HG03280 (cell line): ENCODE data around the gene TRIM44.
"Not testable (repeated sequence)": the region's sequence is repeated elsewhere in the genome, so short reads cannot be mapped to it uniquely, and the experiment has no call there.

Experiments used
- ATAC-seq: cut with Tn5 transposase; IDR thresholded peaks from one replicate; pipeline ENCODE4 v1.9.1; 2021; ENCODE audit warnings: mild to moderate bottlenecking, moderate library complexity; ENCODE audit not compliant: unreplicated experiment

TRIM44 gene

DNA sequence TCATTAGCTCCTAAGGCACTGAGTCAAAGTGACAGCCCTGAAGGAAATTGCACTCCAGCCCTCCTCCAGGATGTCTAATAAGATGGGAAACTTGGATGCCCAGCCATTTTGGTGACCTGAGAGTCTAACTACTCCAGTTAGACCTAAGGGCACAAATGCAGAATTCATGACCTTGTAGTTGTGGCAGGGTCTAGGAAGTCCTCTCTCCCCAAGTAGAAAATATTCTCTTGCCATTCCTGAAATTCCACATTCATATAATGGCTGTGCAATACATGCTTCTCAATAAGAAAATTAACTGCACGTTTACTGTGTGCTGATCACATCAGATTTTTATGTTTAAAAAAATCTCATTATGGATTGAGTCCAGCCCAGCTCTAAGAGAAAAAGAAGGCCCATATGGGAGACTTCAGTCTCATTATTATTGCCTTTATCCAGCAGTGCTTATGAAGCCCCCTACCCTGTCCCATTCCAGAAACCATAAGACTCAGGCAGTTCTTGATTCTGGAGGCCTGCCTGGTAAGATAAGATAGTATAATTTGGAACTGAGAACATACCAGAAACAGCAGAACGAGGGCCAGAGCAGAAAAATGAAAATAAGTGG lies 147.6 kb downstream of the TRIM44 start:
- ATAC-seq = no peak

DNA sequence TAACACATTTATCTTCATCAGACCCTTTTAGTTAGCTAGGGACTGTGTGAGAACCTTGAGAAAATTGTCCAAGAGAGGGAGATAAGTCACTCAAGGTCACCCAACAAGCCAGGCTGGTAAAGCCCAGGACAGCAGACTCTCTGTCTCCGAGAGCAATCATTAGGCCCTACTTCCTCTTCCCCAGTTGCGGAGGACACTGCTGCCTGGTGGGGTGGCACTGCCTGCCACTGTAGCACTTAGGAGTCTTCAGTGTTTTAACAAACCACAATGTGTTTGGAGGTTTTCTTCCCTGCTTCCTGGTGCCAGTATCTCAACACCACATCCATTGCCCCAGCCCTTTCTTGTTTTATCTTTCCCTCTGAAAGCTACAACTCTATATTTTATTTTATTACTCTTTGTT lies 149.2 kb downstream of the TRIM44 start:
- ATAC-seq = no peak

DNA sequence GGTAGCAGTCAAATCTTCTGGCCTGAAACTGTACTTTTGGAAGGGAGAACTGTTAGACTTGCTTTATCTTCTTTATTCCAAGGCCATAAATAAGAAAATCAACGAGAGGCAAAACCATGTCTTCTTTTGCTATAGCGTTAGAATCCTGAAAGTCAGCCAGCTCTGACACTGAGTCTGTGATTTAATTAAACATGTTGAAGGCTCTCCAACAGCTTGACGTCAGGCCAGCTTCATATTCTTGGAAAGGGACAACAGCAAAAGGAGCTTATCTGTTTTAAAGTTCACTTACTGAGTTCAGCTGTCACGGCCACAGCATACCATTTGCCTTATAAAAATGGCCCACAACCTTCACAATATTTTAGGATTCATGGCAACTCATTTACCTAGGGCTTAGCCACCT lies 150.3 kb downstream of the TRIM44 start:
- ATAC-seq = no peak

DNA sequence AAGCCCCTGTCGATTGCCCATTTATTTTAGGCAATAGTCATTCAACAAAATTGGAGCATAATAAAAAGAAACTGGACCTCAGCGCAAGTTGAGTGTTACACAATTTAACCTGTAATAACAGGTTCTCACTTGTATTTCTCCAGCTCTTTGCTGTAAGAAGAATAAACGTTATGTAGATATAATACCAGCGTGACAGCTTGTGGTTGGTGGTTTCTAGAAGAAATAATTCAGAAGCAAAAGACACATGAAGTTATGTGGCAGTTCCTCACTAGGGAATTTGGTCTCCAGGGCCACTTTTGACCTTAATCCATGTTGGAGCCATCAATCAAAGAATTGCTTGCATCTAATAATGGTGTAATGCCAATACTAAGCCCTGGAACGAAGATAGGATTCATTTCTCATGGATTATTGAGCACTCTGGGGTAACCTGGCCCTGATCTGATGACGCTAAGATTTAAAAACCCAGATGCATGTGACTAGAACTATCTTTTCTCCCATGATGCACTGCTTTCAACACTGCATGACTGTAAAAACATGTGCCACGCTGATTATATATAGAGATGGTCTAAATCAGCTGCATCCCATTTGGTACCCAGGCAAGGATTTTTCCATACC lies 151.6 kb downstream of the TRIM44 start:
- no peak for ATAC-seq

DNA sequence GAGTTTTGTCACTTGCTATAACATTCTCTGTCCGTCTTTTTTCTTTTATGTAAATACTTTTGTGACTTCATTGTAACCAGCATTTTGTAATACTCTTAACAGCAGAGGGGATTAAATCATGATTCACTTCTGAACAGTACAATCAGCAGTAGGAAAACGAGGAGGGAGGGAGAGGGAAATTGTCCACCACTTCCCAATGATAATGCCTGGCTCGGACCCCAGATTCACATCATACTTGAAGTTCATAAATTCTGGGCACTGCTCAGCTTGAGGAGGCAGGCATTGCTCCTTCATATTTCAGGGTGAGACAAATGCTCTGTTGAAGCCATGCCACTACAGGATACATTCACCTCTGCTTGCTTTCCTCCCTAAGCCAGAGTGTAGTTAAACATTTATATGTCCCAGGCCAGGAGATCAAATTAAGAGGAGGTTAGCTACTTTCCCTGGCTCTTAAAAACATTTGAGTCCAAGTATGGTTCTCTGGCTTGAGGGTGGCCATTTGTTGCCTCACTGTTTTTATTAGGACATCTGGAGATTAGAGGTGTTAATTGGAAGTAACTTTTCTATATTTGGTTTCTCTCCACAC lies 152.2 kb downstream of the TRIM44 start:
- ATAC-seq = no peak

DNA sequence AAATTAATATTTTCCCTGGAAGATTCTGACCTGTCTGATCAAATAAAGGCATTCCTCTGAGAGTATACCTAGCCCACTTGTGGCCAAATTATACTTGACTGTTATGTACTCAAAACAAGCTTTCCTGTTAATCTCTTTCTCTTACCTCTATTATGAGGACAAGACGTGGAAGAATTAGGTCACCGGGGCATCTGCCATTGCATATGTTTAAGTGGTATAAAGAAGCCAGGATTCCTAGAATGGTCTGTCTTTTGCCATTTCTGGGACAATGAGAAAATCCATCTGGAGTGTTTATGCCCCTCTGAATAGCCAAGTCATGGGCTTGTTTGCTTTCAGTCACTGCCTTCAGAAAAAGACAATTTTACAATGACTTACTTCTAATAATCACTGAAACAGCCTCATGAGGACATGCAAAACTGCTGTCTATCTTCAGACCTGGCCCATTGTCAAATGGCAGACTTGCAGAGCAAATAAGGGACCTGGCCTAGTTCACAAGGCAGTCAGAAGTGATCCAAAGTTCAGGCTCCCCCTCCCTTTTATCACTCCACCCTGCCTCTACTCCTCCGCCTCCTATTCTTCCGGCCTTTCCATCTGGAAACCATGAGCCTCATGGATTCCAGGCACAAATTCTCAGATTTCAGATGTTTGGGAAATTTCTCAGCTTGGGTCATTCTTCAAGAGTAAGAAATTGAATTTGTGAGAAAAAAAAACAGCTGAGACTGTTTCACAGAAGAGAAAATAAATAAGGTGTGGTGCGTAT lies 153.2 kb downstream of the TRIM44 start:
- ATAC-seq = no peak

DNA sequence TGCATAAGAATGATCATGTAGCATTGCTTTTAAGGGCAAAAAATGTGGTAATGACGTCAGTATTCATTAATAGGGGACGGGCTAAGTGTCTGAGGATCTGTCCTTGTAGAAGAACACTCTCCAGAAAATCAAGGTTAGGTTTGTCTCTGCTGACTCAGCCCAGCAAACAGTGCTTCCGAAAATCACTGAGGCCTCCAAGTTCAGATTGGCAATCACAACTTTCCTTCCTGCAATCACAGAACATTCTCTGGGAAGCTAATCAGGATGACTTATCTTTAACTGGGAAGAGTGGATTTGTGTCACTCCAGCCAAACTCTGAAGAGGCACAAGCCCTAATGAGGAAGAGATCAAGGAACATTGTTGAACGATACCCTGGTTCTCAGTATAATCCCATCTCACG lies 158.0 kb downstream of the TRIM44 start:
- ATAC-seq = no peak

DNA sequence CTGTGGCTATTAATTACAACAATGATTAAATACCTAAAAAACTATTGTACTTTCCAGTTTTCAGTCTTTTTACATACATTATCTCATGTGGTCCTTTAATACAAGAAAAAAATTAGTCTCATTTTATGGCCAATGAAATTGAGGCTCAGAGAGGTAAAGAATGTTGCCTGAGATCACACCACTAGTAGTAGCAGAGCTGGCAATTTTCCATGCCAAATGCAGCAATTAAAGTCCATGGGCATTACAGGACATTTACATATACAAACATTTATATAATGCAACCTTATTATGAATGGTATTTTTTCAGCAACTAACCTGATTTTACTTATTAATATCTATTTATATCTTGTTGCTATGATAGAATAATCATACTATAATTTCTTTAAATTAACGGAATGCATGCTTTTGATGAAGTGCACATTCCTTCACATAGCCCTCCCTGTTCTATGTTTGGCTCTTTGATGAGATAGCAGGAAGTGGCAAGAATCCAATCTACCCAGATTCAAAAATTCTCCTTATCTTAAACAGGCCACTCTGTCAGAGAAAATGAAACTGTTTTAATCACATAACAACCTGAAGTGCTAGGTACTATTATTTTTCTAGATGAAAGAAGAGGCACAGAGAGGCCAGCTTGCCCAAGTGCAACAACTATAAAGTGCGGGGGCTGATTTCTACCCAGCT lies 160.4 kb downstream of the TRIM44 start:
- ATAC-seq = no peak

DNA sequence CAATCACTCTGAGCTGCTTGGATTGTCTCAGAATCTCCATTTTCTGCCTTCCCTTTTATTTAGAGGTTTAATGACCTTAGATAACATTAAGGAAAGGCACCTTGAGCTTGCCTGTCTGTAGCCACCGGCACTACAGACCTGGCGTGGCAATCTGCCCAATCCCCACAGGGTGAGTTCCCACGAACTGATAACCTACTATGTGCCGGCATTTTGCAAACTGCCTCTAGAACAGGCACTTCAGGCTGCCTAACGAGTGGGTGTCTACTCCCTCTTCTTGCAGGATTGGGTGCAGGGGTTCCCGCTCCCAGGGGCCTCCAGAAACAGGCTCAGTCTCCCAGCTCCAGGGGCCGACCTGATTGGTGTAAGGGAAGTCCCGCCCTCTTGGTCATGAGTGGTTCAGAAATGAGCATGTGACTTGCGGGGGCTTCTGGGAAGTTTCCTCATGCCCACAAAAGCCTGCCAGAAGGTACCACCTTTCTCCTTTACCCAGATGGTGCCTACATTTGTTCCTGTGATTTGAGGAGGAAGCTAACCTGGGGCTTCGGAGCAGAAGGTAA lies 161.2 kb downstream of the TRIM44 start:
- no peak for ATAC-seq

DNA sequence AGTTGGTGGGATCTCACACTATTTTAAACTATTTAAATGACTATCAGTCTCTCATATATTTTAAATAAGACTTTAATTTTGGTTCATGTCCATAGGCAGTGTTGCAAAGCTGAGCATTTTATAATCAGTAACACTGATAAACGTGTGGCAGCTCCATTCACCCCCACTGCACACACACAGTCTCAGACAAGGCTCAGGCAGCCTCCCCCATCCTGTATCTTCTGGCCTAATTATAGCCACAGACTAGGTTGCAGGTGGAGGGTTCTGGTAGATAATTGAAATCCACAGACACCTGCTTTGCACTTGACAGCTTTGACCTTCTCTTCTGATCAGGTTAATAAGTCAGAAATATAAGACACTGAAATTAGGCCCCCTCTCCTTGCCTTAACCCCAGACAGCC lies 162.8 kb downstream of the TRIM44 start:
- ATAC-seq = no peak

DNA sequence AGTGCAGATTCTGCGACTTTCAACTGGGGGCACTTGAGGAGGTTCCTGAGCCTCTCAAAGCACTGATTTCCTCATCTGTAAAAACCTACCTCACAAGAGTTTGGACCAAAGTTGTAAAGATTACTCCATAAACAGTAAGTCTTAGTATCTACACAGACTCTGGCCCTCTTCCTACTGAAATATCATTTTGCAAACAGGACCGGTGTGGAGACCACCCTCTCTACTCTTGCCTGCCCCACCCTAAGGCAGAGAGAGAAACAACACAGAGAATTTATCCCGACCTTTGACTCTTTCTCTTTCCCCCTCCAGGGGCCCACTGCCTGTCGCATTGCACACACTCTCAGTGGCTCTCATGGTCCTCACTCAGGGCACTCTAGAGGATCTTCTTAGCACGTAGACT lies 163.4 kb downstream of the TRIM44 start:
- ATAC-seq = no peak

DNA sequence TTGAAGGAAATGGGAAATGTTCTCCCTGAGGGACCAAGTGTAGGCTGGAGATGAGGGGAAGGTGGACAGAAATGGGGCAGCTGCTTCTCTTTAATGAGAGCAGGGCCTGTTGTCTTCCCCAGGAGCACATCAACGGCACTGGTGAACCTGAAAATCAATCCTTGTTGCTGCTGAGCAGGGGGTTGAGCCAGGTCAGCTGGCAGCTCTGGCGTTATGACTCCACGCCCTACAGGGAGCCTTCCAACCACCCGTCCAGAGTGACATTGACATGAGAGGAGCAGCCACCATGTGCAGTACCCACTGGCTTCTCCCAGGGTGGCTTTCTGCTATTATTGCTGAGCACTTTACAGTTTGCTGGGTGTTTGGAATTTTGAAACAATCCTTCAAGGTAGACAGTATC lies 164.4 kb downstream of the TRIM44 start:
- ATAC-seq = no peak

DNA sequence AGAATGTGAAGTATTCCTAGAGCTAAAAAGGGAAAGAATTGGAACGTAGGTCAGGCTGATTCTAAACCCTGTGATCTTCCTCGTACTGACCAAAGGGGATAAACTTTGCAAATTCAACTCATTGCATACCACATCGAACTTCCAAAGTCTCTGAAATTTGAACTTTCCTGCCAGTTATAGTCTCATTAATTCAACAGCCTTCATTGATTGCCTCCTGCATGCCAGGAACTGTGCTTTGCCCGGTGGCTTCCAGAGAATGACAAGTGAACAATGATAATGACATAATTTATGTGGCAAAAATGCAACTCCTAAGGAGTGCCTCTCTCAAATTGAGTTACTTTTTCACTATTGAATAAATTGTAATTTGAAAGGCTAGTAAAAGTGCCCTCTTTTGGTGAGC lies 173.6 kb downstream of the TRIM44 start:
- ATAC-seq = no peak

DNA sequence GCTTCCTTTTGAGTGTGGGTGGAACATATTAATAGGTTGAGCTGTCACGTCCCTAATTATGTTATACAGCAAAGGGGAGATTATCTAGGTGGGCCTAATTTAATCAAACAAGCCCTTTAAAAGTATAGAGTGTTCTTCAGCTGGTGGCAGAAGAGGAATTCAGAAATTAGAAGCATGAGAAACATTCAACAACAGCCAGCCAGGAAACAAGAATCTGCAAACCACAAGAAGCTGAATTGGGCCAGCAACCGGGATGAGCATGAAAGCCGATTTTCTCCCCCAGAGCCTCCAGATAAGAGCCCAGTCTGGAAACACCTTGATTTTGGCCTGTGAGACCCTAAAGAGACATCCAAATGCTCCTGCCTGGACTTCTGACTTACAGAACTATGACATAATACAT lies 175.5 kb downstream of the TRIM44 start:
- ATAC-seq = no peak

DNA sequence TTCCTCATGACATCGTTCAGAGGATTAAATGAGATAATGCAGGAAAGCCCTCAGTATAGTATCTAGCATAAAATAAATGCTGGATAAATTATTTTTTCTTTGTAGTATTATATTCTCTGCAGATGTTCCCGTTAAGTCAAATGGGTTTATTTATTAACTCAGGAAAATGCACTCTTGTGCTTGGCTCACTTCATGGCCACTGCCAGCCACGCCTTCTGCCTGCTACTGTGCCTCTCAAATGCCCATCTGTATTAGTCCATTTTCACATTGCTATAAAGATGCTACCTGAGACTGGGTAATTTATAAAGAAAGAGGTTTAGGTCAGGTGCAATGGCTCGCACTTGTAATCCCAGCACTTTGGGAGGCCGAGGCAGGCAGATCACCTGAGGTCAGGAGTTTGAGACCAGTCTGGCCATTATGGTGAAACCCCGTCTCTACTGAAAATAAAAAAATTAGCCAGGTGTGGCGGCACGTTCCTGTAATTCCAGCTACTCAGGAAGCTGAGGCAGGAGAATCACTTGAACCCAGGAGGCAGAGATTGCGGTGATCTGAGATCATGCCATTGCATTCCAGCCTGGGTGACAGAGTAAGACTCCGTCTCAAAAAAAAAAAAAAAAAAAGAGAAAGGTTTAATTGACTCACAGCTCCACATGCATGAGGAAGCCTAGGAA lies 176.3 kb downstream of the TRIM44 start:
- ATAC-seq = not testable (repeated sequence)

DNA sequence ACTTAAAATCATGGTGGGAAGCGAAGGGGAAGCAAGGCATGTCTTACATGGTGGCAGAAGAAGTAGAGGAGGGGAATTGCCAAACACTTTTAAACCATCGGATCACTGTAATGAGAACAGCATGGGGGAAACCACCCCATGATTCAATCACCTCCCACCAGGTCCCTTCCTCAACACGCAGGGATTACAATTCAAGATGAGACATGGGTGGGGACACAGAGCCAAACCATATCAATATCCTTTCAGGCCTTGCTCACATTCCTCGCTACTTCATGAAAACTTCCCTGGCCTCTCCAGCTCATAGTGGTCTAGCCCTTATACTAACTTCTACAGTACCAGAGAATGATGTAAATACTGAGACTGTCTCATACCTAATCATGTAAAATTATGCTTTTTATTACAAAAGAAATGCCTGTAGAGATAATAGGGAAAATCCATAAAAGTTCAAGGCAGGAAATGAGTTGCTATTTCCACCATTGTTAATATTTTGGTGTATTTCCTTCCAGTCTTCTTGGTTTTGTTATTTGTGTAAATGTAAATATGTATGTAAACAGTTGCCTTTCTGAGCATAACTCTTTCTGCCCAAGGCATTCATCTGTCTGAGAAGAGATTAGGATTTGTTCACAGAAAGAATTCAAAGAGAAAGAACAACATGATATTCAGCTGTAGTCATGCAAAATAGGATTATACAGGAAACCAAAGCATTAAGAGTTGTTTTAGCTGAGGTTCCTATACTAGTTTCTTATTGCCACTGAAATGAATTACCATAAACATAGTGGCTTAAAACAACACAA lies 177.0 kb downstream of the TRIM44 start:
- ATAC-seq = no peak

DNA sequence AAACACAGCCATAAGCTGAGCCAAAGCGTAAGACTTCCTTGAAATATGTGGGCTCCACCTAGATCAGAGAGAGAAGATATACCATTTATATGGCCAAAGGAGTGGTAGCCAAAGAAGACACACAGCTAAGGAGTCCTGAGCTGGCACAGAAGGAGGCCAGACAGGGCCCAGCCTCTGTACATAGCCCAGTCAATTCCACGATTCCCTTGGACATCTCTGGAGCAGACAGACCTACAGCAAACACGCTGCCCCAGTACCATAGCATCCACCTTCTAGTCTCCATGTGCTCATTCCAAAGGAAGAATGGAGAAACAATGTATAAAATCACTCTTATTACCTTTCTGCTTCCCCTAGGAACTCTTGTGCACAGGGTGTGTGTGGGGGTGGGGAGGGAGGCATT lies 179.2 kb downstream of the TRIM44 start:
- no peak for ATAC-seq

DNA sequence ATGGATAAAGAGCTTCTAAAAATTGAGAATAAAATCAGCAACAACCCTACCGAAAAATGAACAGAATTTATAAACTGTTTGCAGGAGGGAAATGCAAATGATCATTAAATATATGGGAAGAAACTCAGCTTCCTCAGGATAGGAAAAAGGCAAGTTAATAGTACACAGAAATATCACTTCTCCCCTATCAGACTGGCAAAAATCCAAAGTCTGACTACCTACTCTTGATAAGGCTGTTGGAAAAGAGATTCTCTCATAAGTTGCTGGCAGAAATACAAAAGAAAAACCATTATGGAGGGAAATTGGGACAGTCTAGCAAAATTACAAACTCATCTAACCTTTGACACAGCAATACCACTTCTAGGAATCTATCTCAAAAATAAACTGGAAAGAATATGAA lies 180.4 kb downstream of the TRIM44 start:
- ATAC-seq = no peak

DNA sequence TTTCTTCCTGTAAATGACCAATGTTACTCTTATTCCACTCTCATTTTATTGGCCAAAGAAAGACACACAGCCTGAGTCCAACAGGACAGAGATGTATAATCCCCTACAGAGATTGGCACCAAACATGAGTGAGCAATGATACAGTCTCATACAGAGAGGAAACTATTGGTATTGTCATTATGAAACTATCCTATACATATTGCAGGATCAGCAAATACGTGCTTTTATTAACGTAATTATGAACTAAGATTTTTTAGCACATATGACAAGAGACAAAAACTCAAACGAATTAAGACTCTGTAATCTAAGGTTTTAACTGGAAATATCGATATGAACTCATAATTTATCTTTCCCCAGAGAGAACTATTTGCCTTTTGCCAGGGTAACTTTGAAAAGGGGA lies 182.0 kb downstream of the TRIM44 start:
- no peak for ATAC-seq

DNA sequence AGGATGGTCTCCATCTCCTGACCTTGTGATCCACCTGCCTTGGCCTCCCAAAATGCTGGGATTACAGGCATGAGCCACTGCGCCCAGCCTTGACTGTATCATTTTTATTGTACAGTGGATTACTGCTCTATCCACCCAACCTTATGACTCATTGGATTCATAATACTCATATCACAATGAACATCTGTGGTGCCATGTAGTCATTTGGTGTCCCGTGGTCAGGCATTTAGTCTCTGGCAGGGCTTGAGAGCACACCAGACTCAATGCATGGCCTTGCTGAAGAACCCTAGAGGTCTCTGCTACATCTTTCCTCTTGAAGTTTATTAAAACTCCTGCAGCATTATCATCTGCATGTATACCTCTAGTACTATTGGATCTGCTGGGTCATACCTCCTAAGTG lies 183.3 kb downstream of the TRIM44 start:
- ATAC-seq = no peak
